ENCODE measurements around the gene STXBP1.

- TF ChIP-seq POLR2AphosphoS5 (IDR thresholded peaks at IDR 0.05; ENCODE audit: low read depth, low read length) (no peak), TAF1 (IDR thresholded peaks at IDR 0.05; ENCODE audit: borderline replicate concordance, low read depth, low read length) (no peak), POLR2A (IDR thresholded peaks at IDR 0.05; ENCODE audit: low read depth, low read length) (no peak)
These were observed 102.1 kb downstream of the STXBP1 start for GRCh38 chr9:127714020-127714750.
